IMR-90 (cell line): ENCODE results near the gene PCDHGA3. TPM values are rescaled to one million over a fixed set of nuclear protein-coding genes. Genes with fewer than 3 reads are reported as not detected.

Experiments
- ATAC-seq: fragments of 200-7000 bp; cut with Tn5 transposase; 2 replicates; pipeline ENCODE4 v1.9.1; 2020; ENCODE audit warnings: low read depth, mild to moderate bottlenecking, moderate library complexity
- BruUV-seq: library from RNA; stranded (reverse); fragments of 400-500 nt; replicated peaks from 2 replicates; lab custom pipeline; 2021; lab: Mats Ljungman, UMichigan
- CTCF ChIA-PET: fragments of 300-600 bp; formaldehyde crosslinking; extraction: SDS; loops from one replicate; lab custom pipeline; 2021; ENCODE audit warnings: antibody characterized with exemption; lab: Yijun Ruan, JAX
- POLR2A ChIA-PET: fragments of 300-600 bp; sonication (Branson Sonifier 250); formaldehyde crosslinking; loops from one replicate; lab custom pipeline; 2022; ENCODE audit warnings: antibody characterized with exemption; ENCODE audit not compliant: unreplicated experiment; lab: Charles Lee
- DNase-seq: peaks from one replicate; pipeline ENCODE4 v3.0.0; 2013
- H2AFZ ChIP-seq: replicated peaks from 2 replicates; pipeline ENCODE3; 2013; ENCODE audit warnings: low read length, mild to moderate bottlenecking; ENCODE audit not compliant: poor library complexity
- H2AK5ac ChIP-seq: 2 replicates; pipeline ENCODE4 v1.6.1; 2013; ENCODE audit warnings: low read depth, low read length, inconsistent platforms
- H2AK9ac ChIP-seq: replicated peaks from 2 replicates; pipeline ENCODE3; 2013; ENCODE audit warnings: mild to moderate bottlenecking, low read depth, low read length, moderate library complexity; ENCODE audit not compliant: poor library complexity
- H2BK120ac ChIP-seq: 2 replicates; pipeline ENCODE4 v1.6.1; 2013; ENCODE audit warnings: low read depth, low read length, inconsistent platforms
- H2BK15ac ChIP-seq: 3 replicates; pipeline ENCODE4 v1.6.1; 2013; ENCODE audit warnings: low read depth, low read length, inconsistent platforms
- H2BK20ac ChIP-seq: 2 replicates; pipeline ENCODE4 v1.6.1; 2013; ENCODE audit warnings: low read depth, mild to moderate bottlenecking, inconsistent platforms, low read length, moderate library complexity
- H2BK5ac ChIP-seq: 2 replicates; pipeline ENCODE4 v1.6.1; 2013; ENCODE audit warnings: mild to moderate bottlenecking, low read depth, low read length, inconsistent platforms; ENCODE audit not compliant: poor library complexity, severe bottlenecking
- H3K14ac ChIP-seq: replicated peaks from 2 replicates; pipeline ENCODE4 v1.6.1; 2013; ENCODE audit warnings: low read depth, low read length, inconsistent platforms
- H3K18ac ChIP-seq: 2 replicates; pipeline ENCODE4 v1.6.1; 2013; ENCODE audit warnings: low read depth, low read length, control low read depth
- H3K23ac ChIP-seq: 2 replicates; pipeline ENCODE4 v1.6.1; 2013; ENCODE audit warnings: low read depth, low read length, inconsistent platforms
- H3K27ac ChIP-seq: 2 replicates; pipeline ENCODE4 v1.5.1; 2013; ENCODE audit warnings: mild to moderate bottlenecking, control low read depth, low read length; ENCODE audit not compliant: insufficient read depth
- H3K27me3 ChIP-seq: 2 replicates; pipeline ENCODE4 v1.6.1; 2013; ENCODE audit warnings: low read length; ENCODE audit not compliant: control insufficient read depth, insufficient read depth
- H3K36me3 ChIP-seq: 2 replicates; pipeline ENCODE4 v1.6.1; 2013; ENCODE audit warnings: low read length, mixed read lengths; ENCODE audit not compliant: control insufficient read depth, insufficient read depth
- H3K4ac ChIP-seq: 2 replicates; pipeline ENCODE4 v1.6.1; 2013; ENCODE audit warnings: low read depth, low read length, inconsistent platforms
- H3K4me1 ChIP-seq: 2 replicates; pipeline ENCODE4 v1.6.1; 2013; ENCODE audit warnings: low read length, mixed read lengths; ENCODE audit not compliant: control insufficient read depth, insufficient read depth
- H3K4me2 ChIP-seq: 2 replicates; pipeline ENCODE4 v1.6.1; 2013; ENCODE audit warnings: low read depth, mild to moderate bottlenecking, control low read depth, low read length, moderate library complexity
- H3K4me3 ChIP-seq: 2 replicates; pipeline ENCODE4 v1.5.1; 2013; ENCODE audit warnings: low read depth, mild to moderate bottlenecking, control low read depth, low read length, moderate library complexity; ENCODE audit not compliant: insufficient read depth
- H3K56ac ChIP-seq: 2 replicates; pipeline ENCODE4 v1.6.1; 2013; ENCODE audit warnings: low read length, inconsistent platforms; ENCODE audit not compliant: insufficient read depth; ENCODE audit errors: extremely low read depth
- H3K79me1 ChIP-seq, 2 experiments: 2 replicates each; pipeline ENCODE4 v1.6.1; 2013; ENCODE audit warnings: low read length in 2 of 2, inconsistent platforms in 1 of 2, low read depth in 1 of 2
- H3K9ac ChIP-seq: 2 replicates; pipeline ENCODE4 v1.6.1; 2013; ENCODE audit warnings: low read depth, low read length, control low read depth
- H3K9me1 ChIP-seq: 2 replicates; pipeline ENCODE4 v1.6.1; 2013; ENCODE audit warnings: low read length, inconsistent platforms; ENCODE audit not compliant: insufficient read depth
- H3K9me3 ChIP-seq: 2 replicates; pipeline ENCODE4 v1.6.1; 2013; ENCODE audit warnings: low read length; ENCODE audit not compliant: control insufficient read depth, insufficient read depth
- H4K20me1 ChIP-seq: 2 replicates; pipeline ENCODE4 v1.6.1; 2013; ENCODE audit warnings: low read length, inconsistent platforms; ENCODE audit not compliant: insufficient read depth
- H4K5ac ChIP-seq: 2 replicates; pipeline ENCODE4 v1.6.1; 2013; ENCODE audit warnings: mild to moderate bottlenecking, low read depth, low read length, control low read depth
- H4K8ac ChIP-seq, 2 experiments: 2 replicates each; pipeline ENCODE4 v1.6.1; 2013; ENCODE audit warnings: low read depth in 2 of 2, low read length in 2 of 2, control low read depth in 1 of 2, inconsistent platforms in 1 of 2
- H4K91ac ChIP-seq: 2 replicates; pipeline ENCODE4 v1.6.1; 2013; ENCODE audit warnings: low read depth, low read length, inconsistent platforms; ENCODE audit not compliant: insufficient read depth
- CEBPB ChIP-seq: IDR thresholded peaks from 2 replicates; pipeline ENCODE4 v1.6.1; 2012; ENCODE audit warnings: low read depth, low read length, improper control_type of control experiment
- CHD1 ChIP-seq: IDR thresholded peaks from 2 replicates; pipeline ENCODE4 v1.6.1; 2012; ENCODE audit warnings: low read depth, low read length, improper control_type of control experiment
- MXI1 ChIP-seq: IDR thresholded peaks from 2 replicates; pipeline ENCODE4 v1.6.1; 2012; ENCODE audit warnings: low read depth, mild to moderate bottlenecking, low read length, moderate library complexity, borderline replicate concordance
- NFE2L2 ChIP-seq: fragments of 150-350 bp; IDR thresholded peaks from 2 replicates; pipeline ENCODE4 v1.6.1; 2016; ENCODE audit warnings: low read depth, mild to moderate bottlenecking, low read length
- POLR2A ChIP-seq: IDR thresholded peaks from 2 replicates; pipeline ENCODE4 v1.6.1; 2012; ENCODE audit warnings: mild to moderate bottlenecking, low read depth, low read length
- RFX5 ChIP-seq: IDR thresholded peaks from 2 replicates; pipeline ENCODE4 v1.8.0; 2012; ENCODE audit warnings: low read depth, mild to moderate bottlenecking, low read length, moderate library complexity
- WGBS, 2 experiments: methylation state at CpG; one replicate each; pipeline versions ENCODE4 v1.1.5 to v1.1.7; 2013; ENCODE audit warnings: missing lambda C conversion rate in 2 of 2; ENCODE audit not compliant: insufficient read length in 1 of 2; ENCODE audit errors: extremely low coverage in 2 of 2; 5-methylcytosine and 5-hydroxymethylcytosine counted together
- dilution Hi-C: fragments of 300-500 bp; cut with HindIII; formaldehyde crosslinking; loops from one replicate; pipeline ENCODE4 v1.14.3; 2018; ENCODE audit warnings: low sequenced_read_pairs; ENCODE audit not compliant: unreplicated experiment
- in situ Hi-C: fragments of 300-500 bp; cut with MboI; formaldehyde crosslinking; loops from 3 replicates; pipeline ENCODE4 v1.14.3; 2019; ENCODE audit warnings: low sequenced_read_pairs, inconsistent platforms, mixed read lengths
- intact Hi-C: fragments of 100-400 bp; cut with micrococcal nuclease; formaldehyde crosslinking; loops from 2 replicates; pipeline ENCODE4 v1.10.0; 2022
- polyA plus RNA-seq, 3 experiments: library from polyadenylated mRNA; depleted of rRNA; stranded (reverse); fragments of >200 nt; gene quantifications; 2 replicates each; pipeline ENCODE4 v1.2.3, GENCODE V29; 2012; ENCODE audit warnings: low replicate concordance in 1 of 3
- total RNA-seq: library from RNA; depleted of rRNA; stranded (reverse); fragments of >200 nt; gene quantifications from 2 replicates; pipeline ENCODE4 v1.2.3, GENCODE V29; 2012

PCDHGA3 gene
- total and polyA plus RNA-seq, 2 of the 4 experiments (the other 2 are of a cell fraction) = 1.4 to 1.6 TPM

DNA sequence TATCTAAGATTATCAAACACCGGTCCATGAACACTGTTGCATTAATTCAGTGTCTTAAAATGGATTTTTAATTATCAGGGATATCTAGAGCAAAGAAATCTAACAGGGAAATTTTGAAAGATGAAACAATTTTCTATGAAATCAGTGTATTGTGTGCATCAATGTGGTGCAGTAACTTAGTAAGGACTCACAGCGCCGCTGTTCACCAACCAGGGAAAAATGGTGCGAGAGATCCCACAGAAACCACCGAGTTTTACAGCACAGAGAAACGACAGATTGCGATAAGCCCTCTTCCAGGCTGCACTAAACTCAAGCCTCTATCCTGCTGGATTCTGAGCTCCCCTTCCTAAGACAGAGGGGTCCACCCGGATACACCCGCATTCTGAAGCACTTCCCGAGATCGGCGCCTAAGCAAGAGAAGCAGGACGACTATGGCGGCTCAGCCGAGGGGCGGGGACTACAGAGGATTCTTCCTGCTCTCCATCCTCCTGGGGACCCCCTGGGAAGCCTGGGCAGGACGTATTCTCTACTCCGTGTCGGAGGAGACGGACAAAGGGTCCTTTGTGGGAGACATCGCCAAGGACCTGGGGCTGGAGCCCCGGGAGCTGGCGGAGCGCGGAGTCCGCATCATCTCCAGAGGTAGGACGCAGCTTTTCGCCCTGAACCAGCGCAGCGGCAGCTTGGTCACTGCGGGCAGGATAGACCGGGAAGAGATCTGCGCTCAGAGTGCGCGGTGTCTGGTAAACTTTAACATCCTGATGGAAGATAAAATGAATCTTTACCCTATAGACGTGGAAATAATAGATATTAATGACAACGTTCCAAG lies 39.1 kb downstream of the PCDHGA3 start, which contains the start of gene PCDHGA7 (continued):
- TF ChIP-seq NFE2L2 = no peak
- TF ChIP-seq MXI1 = no peak

- no peak overlapping the region for H2BK20ac ChIP-seq
- H3K9me3 ChIP-seq = peaks cover 30% of the 10 kb centered on the region
- H2BK5ac ChIP-seq = no peak overlapping the region
- ChIA-PET POLR2A (no interaction called here), CTCF (no interaction called here)
- H2AK5ac ChIP-seq = no peak overlapping the region
- ATAC-seq = no peak
- DNase-seq = no peak
- no peak overlapping the region for H4K91ac ChIP-seq
- no peaks in the 10 kb centered on the region for H4K20me1 ChIP-seq
- H3K4me2 ChIP-seq = peak overlapping the region; percentile 4
- intact Hi-C loops = no loop called here
- no peak overlapping the region; the same call in 1 of the 2 replicates for H3K23ac ChIP-seq
- H3K4me3 ChIP-seq = peak overlapping the region; percentile 83
- no peaks in the 10 kb centered on the region for H3K9me1 ChIP-seq
- H3K27ac ChIP-seq = no peak overlapping the region
- H3K27me3 ChIP-seq = no peaks in the 10 kb centered on the region
- H2BK120ac ChIP-seq = no peak overlapping the region
- peaks cover 2 to 7% of the 10 kb centered on the region in 2 experiments; a peak in 3 of 4 replicates for H3K79me1 ChIP-seq
- no peak overlapping the region for H2BK15ac ChIP-seq
- H2AFZ ChIP-seq = peak overlapping the region; percentile 81
- WGBS, 2 experiments = 24% methylated on average over 10 of the region's 21 CpGs; no CpG with 5 or more reads in 1 of the 2 experiments
- dilution Hi-C loops = no loop called here
- no peak overlapping the region for H3K4ac ChIP-seq
- peak overlapping the region; percentile 72 for H2AK9ac ChIP-seq
- H3K18ac ChIP-seq = no peak overlapping the region
- peaks cover 3% of the 10 kb centered on the region; the same call in 1 of the 2 replicates for H3K36me3 ChIP-seq
- no TSS peak for BruUV-seq
- in situ Hi-C loops = no loop called here
- H3K4me1 ChIP-seq = no peaks in the 10 kb centered on the region; the same call in 1 of the 2 replicates
- H4K8ac ChIP-seq = peak overlapping the region in 1 of 2 experiments; percentile 58; a peak in 1 of 4 replicates
- no peak overlapping the region; the same call in 1 of the 2 replicates for H3K14ac ChIP-seq
- TF ChIP-seq NFE2L2 (no peak), CEBPB (no peak), RFX5 (no peak), POLR2A (no peak), CHD1 (no peak)
- H4K5ac ChIP-seq = no peak overlapping the region; the same call in 1 of the 2 replicates
- H3K9ac ChIP-seq = no peak overlapping the region
- no peak overlapping the region for H3K56ac ChIP-seq
These were observed 39.7 kb downstream of the PCDHGA3 start for GRCh38 chr5:141383345-141383744.
